NCI-H460 (cell line): ENCODE data around the gene BOLA1. TPM values are rescaled to one million over a fixed set of nuclear protein-coding genes. Genes with fewer than 3 reads are reported as not detected.
"Not testable (repeated sequence)": the region's sequence is repeated elsewhere in the genome, so short reads cannot be mapped to it uniquely, and the experiment has no call there.

Source experiments
- DNase-seq: peaks from one replicate; pipeline ENCODE4 v3.0.0-alpha.2; 2016; ENCODE audit warnings: low read depth; ENCODE audit errors: extremely low read depth
- total RNA-seq: library from RNA; depleted of rRNA; stranded (reverse); fragments of >200 nt; shearing (Covaris generic); gene quantifications from 2 replicates; pipeline ENCODE4 v1.2.3, GENCODE V29; 2014; rRNA removed

BOLA1 gene
- total RNA-seq, 1 experiment from 2014 or later, result 24.9 TPM

GRCh38 chr1:149927563-149928400 is 28.4 kb downstream of the BOLA1 start, which contains the start of gene SF3B4:
Gene SF3B4, minus strand, starts transcription at chr1:149927803. Its CDS starts 44 bp downstream, at chr1:149927759.
- DNase-seq, result peak; percentile 94

DNA sequence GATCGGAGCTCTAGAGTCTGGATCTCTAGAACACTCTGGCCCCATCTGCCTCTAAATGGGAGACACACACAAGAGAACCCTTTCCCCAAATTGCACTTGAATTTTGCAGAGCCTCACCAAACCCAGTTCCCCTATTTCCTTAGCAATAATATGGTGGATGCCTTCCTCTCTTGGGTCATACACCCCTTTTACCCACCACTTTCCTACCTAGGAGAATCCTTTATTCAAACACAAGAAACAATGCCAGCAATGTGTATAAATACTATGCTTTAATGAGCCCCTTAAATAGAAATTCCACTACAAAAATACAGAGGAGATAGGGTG is 29.0 kb downstream of the BOLA1 start:
- DNase-seq, result no peak

GRCh38 chr1:149929856-149930255 is 30.5 kb downstream of the BOLA1 start:
- no peak for DNase-seq

- no peak for DNase-seq
Observed at GRCh38 chr1:149931212-149931790, 31.9 kb downstream of the BOLA1 start.

GRCh38 chr1:149932474-149932873 is 33.1 kb downstream of the BOLA1 start:
- DNase-seq, result no peak

GRCh38 chr1:149933208-149933607 is 33.8 kb downstream of the BOLA1 start:
- no peak for DNase-seq

DNA sequence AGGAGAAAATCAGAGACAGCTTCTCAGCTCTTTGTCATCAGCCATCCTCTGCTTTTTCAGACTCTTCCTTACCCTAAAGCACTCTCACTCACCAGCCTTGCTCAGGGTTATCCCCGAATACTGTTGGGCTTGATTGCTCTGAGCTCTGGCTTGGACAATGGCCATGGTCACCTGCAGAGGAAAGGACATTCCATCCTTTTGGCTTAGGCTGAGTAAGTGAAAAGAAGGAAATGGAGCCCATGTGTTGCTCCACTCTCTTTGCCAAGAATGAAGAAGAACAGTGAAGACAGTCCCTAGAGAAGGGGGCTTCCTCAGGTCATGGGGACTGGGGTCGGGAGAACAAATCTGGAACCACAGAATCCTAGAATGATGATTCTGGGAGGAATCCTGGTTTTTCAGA is 35.0 kb downstream of the BOLA1 start:
- DNase-seq, result no peak

DNA sequence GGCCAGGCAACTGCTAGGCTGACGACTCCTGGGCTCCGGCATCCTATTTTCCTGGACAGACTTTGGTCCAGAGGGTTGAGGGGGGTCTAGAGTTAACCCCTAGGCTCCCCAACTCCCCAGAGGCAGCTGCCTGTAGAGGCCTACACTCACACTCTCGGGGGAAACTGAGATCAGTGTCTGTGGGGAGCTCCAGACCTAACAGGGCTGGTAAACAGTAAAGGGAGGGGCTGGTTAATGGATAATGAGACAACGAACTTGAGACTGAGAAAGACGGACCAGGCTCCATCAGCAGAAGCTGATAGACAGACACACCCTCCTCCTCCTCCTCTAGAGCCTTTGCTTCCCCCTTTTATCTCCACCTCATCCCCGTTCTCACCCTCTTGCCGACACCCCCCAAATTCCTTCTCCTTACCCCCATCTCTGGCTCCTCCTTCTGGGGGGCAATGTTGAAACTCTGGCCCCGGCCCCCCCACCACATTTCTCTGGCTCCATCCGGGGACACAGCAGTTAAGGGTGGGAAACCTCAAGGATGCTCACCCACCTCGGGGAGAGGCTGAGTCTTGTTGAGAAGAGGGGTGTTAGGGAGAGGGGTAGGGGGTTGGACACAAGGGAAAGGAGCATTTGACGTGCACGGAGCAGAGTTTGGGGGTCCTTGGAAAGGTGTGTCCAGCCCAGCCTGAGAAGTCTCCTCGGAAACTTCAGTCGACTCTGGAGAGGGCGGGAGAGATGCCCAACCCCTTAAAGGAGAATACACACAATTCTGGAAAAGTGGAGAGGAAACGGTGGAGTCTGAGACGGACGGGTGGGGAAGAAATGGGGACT is 37.0 kb downstream of the BOLA1 start, which contains the start of gene MTMR11:
MTMR11 (minus strand) TSS at position 710 of the 822 bp plus-strand sequence; CDS start at position 478, 232 bp downstream.
- peak; percentile 30 for DNase-seq

GRCh38 chr1:149936992-149937705 is 37.8 kb downstream of the BOLA1 start:
- DNase-seq, result peak; percentile 51

GRCh38 chr1:149937759-149938158 is 38.4 kb downstream of the BOLA1 start:
- no peak for DNase-seq

DNA sequence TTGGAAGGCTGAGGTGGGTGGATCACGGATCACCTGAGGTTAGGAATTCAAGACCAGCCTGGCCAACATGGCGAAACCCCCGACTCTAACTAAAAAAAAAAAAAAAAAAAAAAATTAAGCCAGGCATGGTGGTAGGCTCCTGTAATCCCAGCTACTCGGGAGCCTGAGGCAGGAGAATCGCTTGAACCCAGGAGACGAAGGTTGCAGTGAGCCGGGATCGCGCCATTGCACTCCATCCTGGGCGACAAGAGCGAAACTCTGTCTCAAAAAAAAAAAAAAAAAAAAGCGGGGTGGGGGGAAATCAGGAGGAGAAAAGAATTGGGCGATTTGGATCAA is 39.3 kb downstream of the BOLA1 start:
- DNase-seq, result not testable (repeated sequence)

DNA sequence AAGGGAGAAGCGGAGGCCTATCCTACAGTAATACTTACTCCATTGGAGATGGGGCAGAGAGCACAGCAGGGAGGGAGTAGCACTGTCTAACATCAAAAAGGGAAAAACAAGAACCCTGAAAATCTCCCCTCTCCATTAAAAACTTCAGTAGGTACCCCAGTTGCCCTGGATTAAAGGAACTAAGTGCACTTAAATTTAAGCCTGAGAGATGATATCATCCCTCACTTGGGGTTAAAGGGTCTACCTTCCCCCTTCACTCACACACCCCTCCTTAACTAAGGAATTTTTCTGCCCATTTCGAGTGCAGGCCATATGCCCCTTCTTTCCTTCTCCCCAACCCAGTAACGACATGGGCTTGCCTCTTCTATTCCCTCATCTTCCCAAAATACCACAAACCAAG is 41.1 kb downstream of the BOLA1 start:
- no peak for DNase-seq

GRCh38 chr1:149942207-149942606 is 42.8 kb downstream of the BOLA1 start:
- peak; percentile 57 for DNase-seq

DNA sequence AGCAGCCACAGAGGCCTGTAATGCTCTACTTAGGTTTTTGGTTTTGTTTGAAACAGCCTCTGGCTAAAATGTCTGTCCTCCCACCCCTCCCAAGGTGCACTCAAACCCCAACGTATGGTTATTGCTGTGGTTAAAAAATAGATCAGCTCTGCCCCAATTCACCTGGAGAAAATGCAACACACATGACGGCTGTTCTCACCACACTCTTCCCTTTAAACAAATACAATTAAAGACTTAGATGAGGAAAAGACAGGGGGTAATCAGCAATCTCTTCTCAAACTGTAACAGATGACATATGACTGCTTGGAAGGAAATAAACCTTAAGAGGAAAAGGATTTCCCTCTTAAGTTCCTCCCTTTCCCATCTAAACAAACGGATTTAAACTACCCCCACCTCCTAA is 43.5 kb downstream of the BOLA1 start:
- no peak for DNase-seq

DNA sequence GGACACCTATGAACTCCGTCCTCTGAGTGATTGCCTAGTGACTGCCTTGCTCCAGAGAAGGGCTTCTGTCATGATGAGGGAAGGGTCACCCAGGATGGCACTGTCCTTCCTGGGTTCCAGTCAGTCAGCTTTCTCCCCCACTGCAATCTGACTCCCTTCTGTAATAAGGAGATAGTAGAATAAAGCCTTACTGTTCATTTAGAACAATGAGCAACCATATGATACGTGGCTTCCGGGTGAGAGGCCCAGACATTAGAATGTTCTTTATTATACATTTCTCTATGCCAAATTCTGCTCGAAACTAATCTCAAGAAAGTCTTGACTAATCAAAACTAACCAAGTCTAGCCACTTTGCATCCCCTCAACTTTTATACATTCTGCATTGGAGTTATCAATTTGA is 45.8 kb downstream of the BOLA1 start:
- DNase-seq, result no peak

- no peak for DNase-seq
Observed at GRCh38 chr1:149949911-149950310, 50.5 kb downstream of the BOLA1 start.

Other genes starting within 250 kb of the BOLA1 start
- not detected in 2 replicates for gene FCGR1A, start 116.9 kb upstream of the BOLA1 start, total RNA-seq
- 0.63 and 1.3 TPM in 2 replicates for gene SV2A, start 18.3 kb downstream of the BOLA1 start, total RNA-seq
- 20.0 and 29.4 TPM in 2 replicates for gene SF3B4, start 28.2 kb downstream of the BOLA1 start, total RNA-seq
- 8.7 and 10.5 TPM in 2 replicates for gene MTMR11, start 37.3 kb downstream of the BOLA1 start, total RNA-seq
- gene OTUD7B, start 111.2 kb downstream of the BOLA1 start, total RNA-seq, result 18.9 TPM in 2 replicates
- gene VPS45, start 168.2 kb downstream of the BOLA1 start, total RNA-seq, result 43.4 and 46.9 TPM in 2 replicates